Stimulated activated naive B cell treated with anti-CD40 and anti-IgM and Interleukin-4, amounts not matched to agents 10 μg/mL and 1 μg/mL and 100 μg/mL, for 72 hours (primary cell): ENCODE measurements around the gene SUPV3L1.
A peak's percentile ranks its signal among the peaks of the same experiment; 100 is the strongest.

Experiments used
- ATAC-seq, 2 donors: fragments of 150-1000 bp; cut with Tn5 transposase; replicated peaks; 2 replicates each; pipeline ENCODE4 v1.10.0; 2021; ENCODE audit warnings: moderate library complexity in 1 of 2
- DNase-seq: peaks from one replicate; pipeline ENCODE4 v3.0.0; 2021
- H3K27ac Mint-ChIP-seq: one replicate; pipeline ENCODE4 v1.8.0; 2022; ENCODE audit warnings: mild to moderate bottlenecking, mixed read lengths
- H3K27me3 Mint-ChIP-seq, 2 donors: one replicate each; pipeline ENCODE4 v1.8.0; 2022; ENCODE audit warnings: mixed read lengths in 2 of 2
- H3K36me3 Mint-ChIP-seq, 2 donors: one replicate each; pipeline ENCODE4 v1.8.0; 2022; ENCODE audit warnings: mixed read lengths in 2 of 2, mild to moderate bottlenecking in 1 of 2
- H3K4me1 Mint-ChIP-seq, 2 donors: one replicate each; pipeline ENCODE4 v1.8.0; 2022; ENCODE audit warnings: mixed read lengths in 2 of 2, mild to moderate bottlenecking in 1 of 2
- H3K4me3 Mint-ChIP-seq, 2 donors: one replicate each; pipeline ENCODE4 v1.8.0; 2022; ENCODE audit warnings: mild to moderate bottlenecking in 2 of 2, mixed read lengths in 2 of 2, moderate library complexity in 1 of 2
- H3K9me3 Mint-ChIP-seq, 2 donors: one replicate each; pipeline ENCODE4 v1.8.0; 2022; ENCODE audit warnings: mixed read lengths in 2 of 2, mild to moderate bottlenecking in 1 of 2

Gene SUPV3L1

DNA sequence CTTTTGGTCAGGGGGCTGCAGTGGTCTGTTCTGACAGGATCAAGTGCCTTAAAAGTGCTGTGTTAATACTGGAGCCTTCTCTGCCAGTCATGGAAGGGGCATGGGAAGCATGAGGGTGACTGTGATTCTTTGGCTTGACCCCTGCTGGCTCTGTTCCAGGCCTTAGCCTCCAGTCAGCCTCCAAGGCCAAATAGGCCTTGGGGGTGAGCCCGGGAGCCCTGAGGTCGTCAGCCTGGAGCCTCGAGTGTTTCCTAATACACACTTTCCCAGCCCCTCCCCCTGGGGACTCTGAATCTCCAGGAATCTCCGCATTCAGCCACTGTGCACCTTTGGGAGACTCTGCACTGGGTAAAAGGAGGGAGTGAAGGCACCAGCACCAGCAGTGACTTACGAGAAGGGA, 50.1 kb downstream of the SUPV3L1 start:
- H3K4me3 Mint-ChIP-seq, result no peak overlapping the region
- no peaks in the 10 kb centered on the region for H3K36me3 Mint-ChIP-seq
- peaks cover 21 to 27% of the 10 kb centered on the region in 2 donors for H3K4me1 Mint-ChIP-seq
- H3K27me3 Mint-ChIP-seq, result no peaks in the 10 kb centered on the region
- ATAC-seq, result no peak
- no peaks in the 10 kb centered on the region for H3K9me3 Mint-ChIP-seq
- H3K27ac Mint-ChIP-seq, result peak overlapping the region; percentile 26
- no peak for DNase-seq

DNA sequence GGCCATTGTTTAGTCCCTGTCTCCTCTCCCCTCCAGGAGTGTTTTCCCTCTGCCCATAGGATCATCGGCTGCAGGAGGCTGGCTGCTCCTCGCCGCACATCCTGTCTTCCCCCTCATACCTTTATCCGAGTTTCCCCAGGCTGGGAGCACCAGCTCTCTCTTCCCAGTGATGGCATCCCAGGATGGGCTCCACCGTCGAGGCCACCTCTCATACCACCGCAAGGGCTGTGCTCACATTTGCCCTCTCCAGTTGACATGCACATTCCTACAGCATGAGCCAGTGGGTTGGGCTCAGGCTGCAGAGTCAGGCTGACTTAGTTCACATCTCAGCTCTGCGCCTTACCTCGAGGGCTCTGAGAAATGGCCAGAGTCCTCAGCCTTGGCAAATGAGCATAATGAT, 52.2 kb downstream of the SUPV3L1 start:
- Mint-ChIP-seq H3K4me3 (no peak overlapping the region), H3K4me1 (peaks cover 21 to 22% of the 10 kb centered on the region in 2 donors), H3K27me3 (no peaks in the 10 kb centered on the region), H3K27ac (no peak overlapping the region), H3K9me3 (no peaks in the 10 kb centered on the region), H3K36me3 (no peaks in the 10 kb centered on the region)
- no peak for ATAC-seq
- no peak for DNase-seq

DNA sequence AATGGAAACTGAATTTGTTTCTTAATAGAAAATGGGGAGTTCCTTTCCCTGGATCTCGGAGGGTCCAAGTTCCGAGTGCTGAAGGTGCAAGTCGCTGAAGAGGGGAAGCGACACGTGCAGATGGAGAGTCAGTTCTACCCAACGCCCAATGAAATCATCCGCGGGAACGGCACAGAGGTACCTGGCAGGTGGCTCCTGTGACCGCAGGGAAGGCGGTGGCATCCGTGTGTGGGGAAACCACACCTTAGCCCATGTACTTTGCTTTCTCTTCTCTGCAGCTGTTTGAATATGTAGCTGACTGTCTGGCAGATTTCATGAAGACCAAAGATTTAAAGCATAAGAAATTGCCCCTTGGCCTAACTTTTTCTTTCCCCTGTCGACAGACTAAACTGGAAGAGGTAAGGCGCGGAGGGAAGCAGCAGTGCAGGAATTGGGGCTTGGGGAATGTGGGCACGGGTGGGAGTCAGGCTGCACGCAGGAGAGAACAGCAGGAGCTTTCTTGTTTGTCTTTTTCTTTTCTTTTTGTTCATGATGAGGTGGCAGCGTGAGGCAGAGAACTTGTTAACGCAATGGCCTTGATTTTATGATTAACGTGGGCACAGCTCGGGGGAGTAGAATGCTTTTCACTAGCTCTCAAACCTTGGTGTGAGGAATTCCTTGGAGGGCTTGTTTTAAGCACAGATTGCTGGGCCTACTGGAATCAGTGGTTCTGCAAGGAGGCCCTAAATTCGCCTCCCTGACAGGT, 52.9 kb downstream of the SUPV3L1 start:
- no peak overlapping the region for H3K27ac Mint-ChIP-seq
- no peak overlapping the region for H3K4me3 Mint-ChIP-seq
- peaks cover 22 to 23% of the 10 kb centered on the region in 2 donors for H3K4me1 Mint-ChIP-seq
- no peaks in the 10 kb centered on the region for H3K36me3 Mint-ChIP-seq
- no peaks in the 10 kb centered on the region for H3K27me3 Mint-ChIP-seq
- DNase-seq (no peak), ATAC-seq (no peak)
- no peaks in the 10 kb centered on the region for H3K9me3 Mint-ChIP-seq

DNA sequence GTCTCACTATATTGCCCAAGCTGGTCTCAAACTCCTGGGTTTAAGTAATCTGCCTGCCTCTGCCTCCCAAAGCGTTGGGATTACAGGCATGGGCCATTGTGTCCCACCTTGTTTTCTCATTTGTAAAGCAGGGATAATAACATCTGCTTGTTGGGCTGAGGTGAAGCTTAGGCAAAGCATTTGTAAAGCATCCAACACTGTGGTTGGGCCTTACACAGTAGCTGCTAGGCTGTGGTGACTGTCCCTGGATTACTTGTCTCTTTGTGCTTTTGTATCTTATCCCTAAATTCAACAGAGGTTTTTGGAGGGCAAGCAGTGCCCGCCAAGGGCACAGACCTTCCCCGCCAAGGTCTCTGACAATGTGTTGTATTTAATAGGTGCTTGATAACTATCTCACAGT, 54.4 kb downstream of the SUPV3L1 start:
- peaks cover 7 to 8% of the 10 kb centered on the region in 2 donors for H3K4me1 Mint-ChIP-seq
- H3K27me3 Mint-ChIP-seq, result no peaks in the 10 kb centered on the region
- ATAC-seq (no peak), DNase-seq (no peak)
- H3K36me3 Mint-ChIP-seq, result no peaks in the 10 kb centered on the region
- no peak overlapping the region for H3K4me3 Mint-ChIP-seq
- no peak overlapping the region for H3K27ac Mint-ChIP-seq
- no peaks in the 10 kb centered on the region for H3K9me3 Mint-ChIP-seq

DNA sequence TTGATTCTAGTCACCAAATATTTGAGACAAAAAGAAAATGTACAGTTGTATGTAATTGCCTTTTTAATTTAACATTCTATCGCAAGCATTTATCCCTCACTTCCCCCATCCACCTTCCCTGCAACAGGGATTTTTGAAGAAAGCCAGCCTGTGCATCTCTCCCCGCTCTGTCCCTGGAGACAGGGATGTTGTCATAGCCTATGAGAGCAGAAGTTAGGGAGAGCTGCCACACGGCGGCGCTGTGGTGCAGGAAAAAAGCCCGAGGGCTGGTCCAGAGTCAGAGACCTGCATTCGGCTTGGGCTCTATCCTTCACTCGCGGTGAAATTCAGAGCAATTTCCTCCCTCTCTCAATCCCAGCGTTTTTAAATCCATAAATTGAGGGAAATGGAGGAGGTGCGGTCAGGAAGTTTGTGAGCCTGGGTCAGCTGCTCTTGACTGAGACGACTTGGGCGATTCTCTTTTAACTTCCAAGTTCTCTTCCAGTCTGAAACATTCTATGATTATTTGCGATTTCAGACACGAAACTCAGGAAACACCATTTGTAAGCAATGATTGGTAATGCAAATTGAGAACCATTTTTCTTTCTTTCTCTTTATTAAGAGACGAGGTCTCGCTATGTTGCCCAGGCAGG, 57.6 kb downstream of the SUPV3L1 start:
- no peak overlapping the region for H3K4me3 Mint-ChIP-seq
- no peaks in the 10 kb centered on the region for H3K9me3 Mint-ChIP-seq
- H3K27ac Mint-ChIP-seq, result no peak overlapping the region
- peaks cover 0 to 3% of the 10 kb centered on the region in 2 donors for H3K4me1 Mint-ChIP-seq
- DNase-seq (peak; percentile 71), ATAC-seq (peak; percentile 99 to 100)
- H3K27me3 Mint-ChIP-seq, result no peaks in the 10 kb centered on the region
- H3K36me3 Mint-ChIP-seq, result no peaks in the 10 kb centered on the region

DNA sequence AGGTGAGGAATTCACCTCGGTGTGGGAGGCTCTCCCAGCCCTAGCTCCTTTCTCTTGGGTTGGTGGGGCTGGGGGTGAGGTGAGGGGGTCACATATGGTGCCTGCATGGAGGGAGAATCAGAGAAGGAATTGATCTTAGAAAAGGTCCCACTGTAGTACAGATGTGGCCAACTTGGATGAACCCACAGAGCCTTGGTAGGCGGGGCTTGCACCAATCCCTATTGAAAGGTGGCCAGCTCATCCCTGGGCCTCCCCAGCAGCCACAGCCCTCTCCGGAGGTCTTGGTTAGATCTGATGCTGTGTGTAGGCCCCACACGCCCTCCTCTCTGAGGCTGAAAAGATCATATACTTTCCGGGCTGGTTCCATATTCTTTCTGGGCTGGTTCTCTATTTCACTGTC, 59.1 kb downstream of the SUPV3L1 start:
- Mint-ChIP-seq H3K27ac (no peak overlapping the region), H3K4me3 (no peak overlapping the region)
- no peak for ATAC-seq

DNA sequence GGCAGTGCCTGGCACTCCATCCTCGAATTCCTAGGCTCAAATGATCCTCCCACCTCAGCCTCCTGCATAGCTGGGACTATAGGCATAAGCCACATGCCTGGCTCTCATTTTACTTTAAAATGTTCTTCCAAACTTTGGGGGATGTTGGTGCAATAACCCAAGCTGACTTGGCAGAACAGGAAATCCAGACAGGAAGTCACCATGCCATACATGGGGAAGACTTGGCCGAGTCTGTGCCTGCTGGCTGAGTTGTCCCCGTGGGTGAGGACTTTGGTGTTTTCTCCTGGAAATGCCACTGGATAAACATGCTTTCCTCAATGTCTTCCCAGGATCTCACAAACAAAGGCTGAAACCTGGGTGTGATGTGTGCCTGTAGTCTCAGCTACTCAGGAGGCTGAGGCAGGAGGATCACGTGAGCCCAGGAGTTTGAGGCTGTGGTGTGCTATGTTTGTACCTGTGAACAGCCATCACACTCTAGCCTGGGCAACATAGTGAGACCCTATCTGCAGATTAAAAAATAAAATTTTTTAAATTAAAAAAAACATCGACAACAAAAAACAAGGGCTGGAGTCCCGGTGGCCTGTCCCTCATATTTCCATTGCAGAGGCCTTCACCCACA, 59.9 kb downstream of the SUPV3L1 start:
- no peak overlapping the region for H3K4me3 Mint-ChIP-seq
- no peaks in the 10 kb centered on the region for H3K27me3 Mint-ChIP-seq
- DNase-seq (no peak), ATAC-seq (no peak)
- H3K4me1 Mint-ChIP-seq, result peaks cover 0 to 3% of the 10 kb centered on the region in 2 donors
- no peaks in the 10 kb centered on the region for H3K36me3 Mint-ChIP-seq
- H3K9me3 Mint-ChIP-seq, result no peaks in the 10 kb centered on the region
- H3K27ac Mint-ChIP-seq, result no peak overlapping the region

More for the DNA sequence above, 59.1 kb downstream of the SUPV3L1 start:
- no peak for DNase-seq
- H3K36me3 Mint-ChIP-seq, result no peaks in the 10 kb centered on the region
- no peaks in the 10 kb centered on the region for H3K9me3 Mint-ChIP-seq
- no peaks in the 10 kb centered on the region for H3K27me3 Mint-ChIP-seq
- H3K4me1 Mint-ChIP-seq, result peaks cover 0 to 3% of the 10 kb centered on the region in 2 donors

DNA sequence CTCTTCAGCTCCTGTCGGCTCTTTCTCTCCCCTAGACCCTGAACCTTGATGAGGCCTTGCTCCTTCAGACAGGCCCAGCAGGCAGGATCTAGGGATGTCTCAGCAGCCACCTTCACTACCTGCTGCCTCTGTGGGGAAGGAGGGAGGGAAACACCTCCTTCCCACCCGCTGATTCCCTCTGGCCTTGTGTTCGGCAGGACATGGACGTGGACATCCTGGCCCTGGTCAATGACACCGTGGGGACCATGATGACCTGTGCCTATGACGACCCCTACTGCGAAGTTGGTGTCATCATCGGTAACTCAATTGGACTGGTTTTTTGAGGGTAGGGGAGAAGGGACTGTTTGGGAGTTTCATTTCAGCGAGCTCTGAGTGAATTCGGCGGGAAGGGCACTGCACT, 60.4 kb downstream of the SUPV3L1 start:
- ATAC-seq (no peak), DNase-seq (no peak)
- Mint-ChIP-seq H3K9me3 (no peaks in the 10 kb centered on the region), H3K4me1 (peaks cover 0 to 3% of the 10 kb centered on the region in 2 donors), H3K27me3 (no peaks in the 10 kb centered on the region), H3K36me3 (no peaks in the 10 kb centered on the region), H3K4me3 (no peak overlapping the region), H3K27ac (peak overlapping the region; percentile 52)

DNA sequence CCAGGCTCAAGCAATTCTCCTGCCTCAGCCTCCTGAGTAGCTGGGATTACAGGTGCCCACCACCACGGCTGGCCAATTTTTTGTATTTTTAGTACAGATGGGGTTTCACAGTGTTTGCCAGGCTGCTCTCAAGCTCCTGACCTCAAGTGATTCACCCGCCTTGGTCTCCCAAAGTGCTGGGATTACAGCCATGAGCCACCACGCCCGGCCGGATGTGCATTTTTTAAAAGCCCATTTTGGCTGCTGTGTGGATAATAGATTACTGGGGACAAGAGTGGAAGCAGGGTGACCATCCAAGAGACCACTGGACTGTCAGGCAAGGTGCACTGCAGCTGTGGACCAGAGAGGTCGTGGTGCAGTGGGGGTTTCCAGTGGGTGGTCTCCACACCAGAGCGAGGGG, 61.5 kb downstream of the SUPV3L1 start:
- ATAC-seq (no peak), DNase-seq (no peak)
- Mint-ChIP-seq H3K27ac (no peak overlapping the region), H3K4me3 (no peak overlapping the region), H3K27me3 (no peaks in the 10 kb centered on the region), H3K4me1 (peaks cover 0 to 3% of the 10 kb centered on the region in 2 donors), H3K36me3 (no peaks in the 10 kb centered on the region), H3K9me3 (no peaks in the 10 kb centered on the region)

DNA sequence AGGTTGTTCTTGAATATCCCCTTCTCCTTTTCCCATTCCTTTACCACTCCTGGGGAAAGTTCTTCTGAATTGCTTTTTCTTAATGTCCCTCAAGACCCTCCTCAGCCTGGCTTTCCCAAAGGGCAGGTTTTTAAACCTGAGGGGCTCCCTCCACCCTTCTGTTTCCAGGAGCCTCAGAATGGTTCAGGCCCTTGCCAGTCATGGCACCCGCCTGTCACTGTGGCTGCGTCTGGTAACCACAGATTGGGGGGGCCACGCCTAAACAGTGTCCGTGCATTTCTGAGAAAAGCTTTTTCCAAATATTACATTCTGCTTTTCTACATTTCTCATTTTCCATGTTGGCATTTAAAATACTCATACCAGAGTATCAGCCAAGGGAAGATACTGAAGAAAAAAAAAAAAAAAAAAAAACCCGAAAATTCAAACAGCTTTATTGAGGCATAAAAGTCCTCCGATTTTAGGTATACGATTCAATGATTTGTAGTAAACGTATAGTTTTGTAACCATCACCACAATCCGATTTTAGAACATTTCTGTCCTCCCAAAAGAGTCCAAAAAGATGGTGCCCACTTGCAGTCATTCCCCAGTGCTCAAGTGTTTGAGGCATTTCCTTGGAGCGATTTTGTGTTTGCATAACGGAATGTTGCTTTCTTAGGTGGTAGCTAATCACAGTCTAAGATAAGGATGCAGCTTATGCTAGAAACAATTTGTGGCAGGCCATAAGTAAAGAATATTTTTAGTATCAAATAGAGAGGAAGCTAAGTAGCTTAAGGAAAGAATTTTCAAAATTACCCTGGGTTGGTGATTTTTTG, 62.2 kb downstream of the SUPV3L1 start:
- ATAC-seq, result no peak
- H3K4me3 Mint-ChIP-seq, result no peak overlapping the region
- no peak for DNase-seq
- H3K36me3 Mint-ChIP-seq, result no peaks in the 10 kb centered on the region
- H3K4me1 Mint-ChIP-seq, result peaks cover 0 to 3% of the 10 kb centered on the region in 2 donors
- no peaks in the 10 kb centered on the region for H3K9me3 Mint-ChIP-seq
- no peak overlapping the region for H3K27ac Mint-ChIP-seq
- no peaks in the 10 kb centered on the region for H3K27me3 Mint-ChIP-seq

DNA sequence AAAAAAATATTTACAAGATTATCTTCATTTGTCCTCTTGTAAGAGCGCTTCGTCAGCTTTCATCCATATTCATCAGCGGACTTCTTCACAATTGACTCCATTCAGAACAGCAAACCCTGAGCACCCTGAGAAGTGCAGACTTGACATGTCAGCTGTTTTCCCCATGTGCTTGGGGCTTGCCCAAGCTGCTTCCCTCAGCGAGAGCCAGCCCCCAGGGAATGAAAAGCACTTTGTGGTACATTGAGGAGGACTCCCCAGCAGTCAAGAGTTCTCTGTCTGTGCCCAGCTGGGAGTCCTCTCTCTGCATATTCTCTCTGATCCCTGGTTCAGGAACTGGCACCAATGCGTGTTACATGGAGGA, 62.8 kb downstream of the SUPV3L1 start:
- Mint-ChIP-seq H3K27ac (no peak overlapping the region), H3K36me3 (no peaks in the 10 kb centered on the region), H3K4me1 (no peaks in the 10 kb centered on the region), H3K27me3 (no peaks in the 10 kb centered on the region), H3K9me3 (no peaks in the 10 kb centered on the region), H3K4me3 (no peak overlapping the region)
- ATAC-seq (no peak), DNase-seq (no peak)

DNA sequence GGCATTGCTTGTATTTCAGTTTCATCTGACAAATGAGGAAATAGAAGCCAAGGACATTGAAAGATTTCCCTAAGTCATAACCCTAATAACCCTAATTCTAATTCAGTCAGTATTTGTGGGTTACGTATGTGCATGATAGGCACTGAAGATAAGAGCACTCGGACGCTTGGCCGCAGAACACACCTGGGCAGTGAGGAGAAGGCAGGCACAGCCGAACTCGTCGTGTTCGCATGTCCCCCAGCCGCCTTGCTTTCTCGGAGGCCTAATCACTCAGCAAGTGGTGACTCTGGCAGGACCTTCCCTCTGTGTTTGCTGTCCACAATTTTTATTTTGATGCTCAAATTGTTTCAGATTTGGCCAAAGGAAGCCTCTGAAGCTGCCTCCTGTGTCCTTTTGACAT, 63.8 kb downstream of the SUPV3L1 start:
- Mint-ChIP-seq H3K4me1 (no peaks in the 10 kb centered on the region), H3K4me3 (no peak overlapping the region), H3K9me3 (no peaks in the 10 kb centered on the region), H3K27ac (no peak overlapping the region), H3K27me3 (no peaks in the 10 kb centered on the region), H3K36me3 (no peaks in the 10 kb centered on the region)
- DNase-seq (no peak), ATAC-seq (no peak)

DNA sequence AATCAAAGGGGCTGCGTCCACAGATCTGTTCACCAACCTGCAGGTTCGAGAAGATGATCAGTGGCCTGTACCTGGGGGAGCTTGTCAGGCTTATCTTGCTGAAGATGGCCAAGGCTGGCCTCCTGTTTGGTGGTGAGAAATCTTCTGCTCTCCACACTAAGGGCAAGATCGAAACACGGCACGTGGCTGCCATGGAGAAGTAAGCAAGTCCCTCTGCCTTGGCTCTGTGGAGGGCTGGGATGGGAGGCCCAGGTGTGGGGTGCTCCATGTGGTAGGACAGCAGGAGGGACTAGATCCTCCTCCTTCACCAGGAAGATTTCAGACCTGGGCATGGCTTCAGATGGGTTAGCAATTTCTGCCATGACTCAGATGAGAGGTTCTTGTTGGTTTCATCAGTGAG, 66.0 kb downstream of the SUPV3L1 start:
- H3K4me1 Mint-ChIP-seq, result no peaks in the 10 kb centered on the region
- no peaks in the 10 kb centered on the region for H3K36me3 Mint-ChIP-seq
- no peak for ATAC-seq
- DNase-seq, result no peak
- no peak overlapping the region for H3K27ac Mint-ChIP-seq
- H3K27me3 Mint-ChIP-seq, result no peaks in the 10 kb centered on the region
- H3K4me3 Mint-ChIP-seq, result no peak overlapping the region
- no peaks in the 10 kb centered on the region for H3K9me3 Mint-ChIP-seq

DNA sequence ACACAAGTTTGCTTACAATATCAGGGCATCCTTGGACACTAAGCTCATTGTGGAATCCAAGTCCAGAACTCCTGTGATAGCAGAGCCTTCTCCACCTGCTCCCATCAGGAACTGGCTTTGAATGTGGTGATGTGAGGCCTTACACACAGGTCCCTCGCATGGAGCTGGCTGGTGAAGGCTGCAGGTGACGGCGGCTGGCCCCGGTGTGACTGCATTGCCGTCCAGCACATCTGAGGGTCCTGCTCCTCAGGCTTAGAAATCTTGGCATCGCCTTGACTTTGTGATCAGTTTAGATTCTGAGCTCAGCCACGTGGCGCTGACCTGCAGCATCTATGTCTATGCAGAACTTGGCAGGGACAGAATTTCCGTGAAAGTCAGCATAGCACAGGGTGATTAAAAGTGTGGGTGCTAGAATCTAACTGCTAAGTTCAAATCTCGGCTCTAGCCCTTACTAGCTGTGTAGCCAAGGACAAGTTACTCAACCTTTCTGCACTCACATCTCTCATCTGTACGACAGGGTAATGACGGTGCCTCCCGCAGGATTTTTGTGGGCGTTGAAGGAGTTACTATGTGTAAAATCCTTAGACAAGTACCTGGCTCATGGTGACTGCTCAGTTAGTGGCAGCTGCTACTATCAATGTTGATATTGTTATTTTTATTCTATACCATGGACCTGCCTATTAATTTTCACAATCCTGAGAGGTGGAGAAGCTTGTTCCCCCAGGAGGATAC, 66.7 kb downstream of the SUPV3L1 start:
- H3K4me1 Mint-ChIP-seq, result no peaks in the 10 kb centered on the region
- H3K4me3 Mint-ChIP-seq, result no peak overlapping the region
- no peaks in the 10 kb centered on the region for H3K36me3 Mint-ChIP-seq
- H3K27me3 Mint-ChIP-seq, result no peaks in the 10 kb centered on the region
- ATAC-seq (no peak), DNase-seq (no peak)
- no peak overlapping the region for H3K27ac Mint-ChIP-seq
- no peaks in the 10 kb centered on the region for H3K9me3 Mint-ChIP-seq
